ENCODE data around the gene ARGLU1.

DNA sequence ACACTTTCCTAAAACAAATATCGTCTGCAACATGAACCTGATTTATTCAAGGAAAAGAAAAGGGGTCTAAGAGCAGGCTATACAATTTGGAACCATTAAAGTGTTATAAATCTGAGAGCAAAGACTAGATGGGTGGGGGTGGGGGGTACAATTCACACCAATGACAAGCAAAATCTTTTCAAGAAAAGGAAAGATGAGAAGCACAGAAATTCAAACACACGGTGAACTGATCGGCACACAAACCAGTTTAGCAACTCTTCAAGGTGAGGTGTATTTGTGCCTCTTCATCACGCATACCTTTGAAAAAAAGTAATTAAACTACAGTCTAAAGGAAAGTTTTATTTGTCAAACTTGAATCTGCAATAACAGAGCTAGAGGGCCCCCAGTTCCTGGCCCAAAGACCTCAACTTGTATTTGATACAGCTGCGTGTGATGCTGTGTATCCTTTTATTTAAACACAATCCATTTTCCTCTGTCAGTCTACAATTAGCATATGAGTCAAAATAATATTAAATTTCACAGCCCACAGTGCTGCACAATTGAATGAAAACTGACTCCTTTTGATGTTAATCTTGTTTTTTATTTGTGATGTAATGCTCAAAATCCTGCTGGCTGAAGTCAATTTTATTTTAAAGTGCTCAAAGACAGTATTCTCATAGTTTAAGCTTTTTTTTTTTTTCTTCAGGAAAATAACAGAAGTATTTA lies 46.7 kb downstream of the ARGLU1 start:
- TF ChIP-seq, protein P1, sequence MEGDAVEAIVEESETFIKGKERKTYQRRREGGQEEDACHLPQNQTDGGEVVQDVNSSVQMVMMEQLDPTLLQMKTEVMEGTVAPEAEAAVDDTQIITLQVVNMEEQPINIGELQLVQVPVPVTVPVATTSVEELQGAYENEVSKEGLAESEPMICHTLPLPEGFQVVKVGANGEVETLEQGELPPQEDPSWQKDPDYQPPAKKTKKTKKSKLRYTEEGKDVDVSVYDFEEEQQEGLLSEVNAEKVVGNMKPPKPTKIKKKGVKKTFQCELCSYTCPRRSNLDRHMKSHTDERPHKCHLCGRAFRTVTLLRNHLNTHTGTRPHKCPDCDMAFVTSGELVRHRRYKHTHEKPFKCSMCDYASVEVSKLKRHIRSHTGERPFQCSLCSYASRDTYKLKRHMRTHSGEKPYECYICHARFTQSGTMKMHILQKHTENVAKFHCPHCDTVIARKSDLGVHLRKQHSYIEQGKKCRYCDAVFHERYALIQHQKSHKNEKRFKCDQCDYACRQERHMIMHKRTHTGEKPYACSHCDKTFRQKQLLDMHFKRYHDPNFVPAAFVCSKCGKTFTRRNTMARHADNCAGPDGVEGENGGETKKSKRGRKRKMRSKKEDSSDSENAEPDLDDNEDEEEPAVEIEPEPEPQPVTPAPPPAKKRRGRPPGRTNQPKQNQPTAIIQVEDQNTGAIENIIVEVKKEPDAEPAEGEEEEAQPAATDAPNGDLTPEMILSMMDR (IDR thresholded peaks at IDR 0.05; ENCODE audit: poor library complexity) = no peak
- TF ChIP-seq EZH2 (IDR thresholded peaks at IDR 0.05; ENCODE audit: borderline replicate concordance) = no peak
- TF ChIP-seq EZH2phosphoT487 (IDR thresholded peaks at IDR 0.05; ENCODE audit: low read depth, severe bottlenecking, unreplicated experiment) = no peak

All from hepatocyte (in vitro differentiated cells).